Thoracic aorta endothelial cell (primary cell): ENCODE data around the gene SEPTIN10. TPM values are rescaled to one million over a fixed set of nuclear protein-coding genes. Genes with fewer than 3 reads are reported as not detected.

Source experiments
- total RNA-seq: library from RNA; depleted of rRNA; stranded (reverse); fragments of >200 nt; gene quantifications from 2 replicates; pipeline ENCODE4 v1.2.3, GENCODE V29; 2012

Gene SEPTIN10
- 156 and 185 TPM in 2 replicates for total RNA-seq

DNA sequence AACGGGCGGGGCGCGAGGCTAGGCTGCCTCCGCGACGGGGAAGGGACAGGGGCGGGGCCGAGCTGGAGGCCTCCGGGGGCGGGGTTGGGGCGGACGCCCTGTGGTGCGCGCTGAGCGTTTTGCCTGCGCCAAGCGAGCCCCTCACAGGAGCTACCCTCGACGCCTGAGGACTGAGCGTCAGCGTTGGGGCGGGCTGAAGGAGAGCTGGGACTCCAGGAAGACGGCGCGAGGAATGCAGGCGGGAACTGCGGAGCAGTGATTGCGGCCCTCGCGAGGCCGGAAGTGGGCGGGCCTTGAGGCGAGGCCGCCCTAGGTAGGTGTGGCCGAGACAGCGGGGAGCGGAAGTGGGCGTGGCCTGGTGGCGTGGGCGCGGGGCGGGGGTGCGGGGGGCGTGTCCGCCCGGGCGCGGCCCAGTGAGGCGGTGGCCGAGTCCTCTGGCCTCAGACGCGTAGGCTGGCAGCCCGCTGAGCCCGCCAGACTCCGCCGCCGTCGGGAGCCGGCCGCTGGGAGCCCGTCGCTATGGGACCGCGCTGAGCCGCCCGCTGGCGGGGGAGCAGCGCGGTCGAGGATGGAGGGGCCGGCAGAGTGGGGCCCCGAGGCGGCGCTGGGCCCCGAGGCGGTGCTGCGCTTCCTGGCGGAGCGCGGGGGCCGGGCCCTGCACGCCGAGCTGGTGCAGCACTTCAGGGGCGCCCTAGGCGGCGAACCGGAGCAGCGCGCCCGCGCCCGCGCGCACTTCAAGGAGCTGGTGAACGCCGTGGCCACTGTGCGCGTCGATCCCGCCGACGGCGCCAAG, at the start of gene SEPTIN10, which contains the start of gene SOWAHC:
SEPTIN10 (minus strand) TSS at position 45 of the 793 bp plus-strand sequence. CDS start 139 bp downstream, outside the sequence.
SOWAHC (plus strand) TSS at position 443 of the 793 bp plus-strand sequence; CDS start at position 569, 126 bp downstream.

Other genes with a start within 250 kb of the SEPTIN10 start
- gene SOWAHC, start 398 bp upstream of the SEPTIN10 start, total RNA-seq: 4.8 and 5.6 TPM in 2 replicates
- gene RGPD5, start 180.3 kb upstream of the SEPTIN10 start, total RNA-seq: 35.2 and 72.5 TPM in 2 replicates